OCI-LY7 (cell line): ENCODE measurements around the gene SLC49A4.

Experiments
- CTCF ChIP-seq: fragments of 200-600 bp; sonication (generic); conservative IDR thresholded peaks from 2 replicates; pipeline ENCODE4 v1.5.1; 2014; ENCODE audit warnings: mild to moderate bottlenecking, antibody characterized with exemption, low read length, moderate library complexity, mixed read lengths
- EZH2phosphoT487 ChIP-seq: fragments of 200-600 bp; sonication (generic); IDR thresholded peaks from 2 replicates; pipeline ENCODE4 v1.6.1; 2018; ENCODE audit warnings: low read depth, borderline replicate concordance, mild to moderate bottlenecking, mixed run types, antibody characterized with exemption, low read length, moderate library complexity, mixed read lengths

GRCh38 chr3:122773944-122774509 is 20.8 kb upstream of the SLC49A4 start:
- TF ChIP-seq CTCF (no peak), EZH2phosphoT487 (no peak)
